NCI-H748 (cell line): ENCODE data around the gene TTC7B.

Experiments used
- DNase-seq: peaks from one replicate; lab custom pipeline; 2025; ENCODE audit not compliant: unreplicated experiment; lab: John Stamatoyannopoulos, UW

The TTC7B gene

GRCh38 chr14:90580377-90581335 lies 235.6 kb downstream of the TTC7B start:
- DNase-seq = no peak

- DNase-seq = no peak
Observed at GRCh38 chr14:90579816-90580215, 236.4 kb downstream of the TTC7B start.

GRCh38 chr14:90579088-90579487 lies 237.1 kb downstream of the TTC7B start:
- no peak for DNase-seq

DNA sequence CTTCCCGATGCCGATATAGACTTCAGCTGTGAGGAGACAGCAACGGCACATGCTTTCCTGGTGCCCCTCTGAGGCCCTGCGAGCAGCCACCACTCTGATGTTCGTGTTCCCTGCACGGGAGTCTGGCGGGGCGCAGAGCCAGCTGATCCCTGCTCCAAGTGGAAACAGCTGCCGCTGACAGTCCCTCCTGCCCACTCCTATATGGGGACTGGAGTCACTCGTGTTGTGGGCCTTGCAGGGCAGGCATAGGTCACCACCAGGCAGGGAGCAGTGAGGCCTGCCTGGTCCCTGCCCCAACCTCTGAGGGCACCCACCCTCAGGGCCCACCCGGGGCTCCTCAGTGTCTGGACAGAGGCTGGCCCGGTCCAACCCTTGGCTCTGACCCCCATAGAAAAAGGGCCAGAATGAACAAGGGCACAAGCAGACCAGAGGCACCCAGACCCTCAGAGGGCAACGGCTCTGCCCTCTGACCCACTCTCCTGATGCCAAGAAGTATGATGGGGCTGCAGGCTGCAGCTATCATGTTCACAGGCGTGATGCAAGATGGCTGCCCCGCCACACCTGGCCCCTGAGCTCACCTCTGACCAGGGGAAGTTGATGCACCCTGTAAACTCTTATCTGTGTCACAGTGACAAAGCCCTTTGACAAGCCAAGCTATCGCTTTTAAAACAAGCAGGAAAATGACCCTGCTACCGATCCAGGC lies 237.8 kb downstream of the TTC7B start:
- DNase-seq = no peak

DNA sequence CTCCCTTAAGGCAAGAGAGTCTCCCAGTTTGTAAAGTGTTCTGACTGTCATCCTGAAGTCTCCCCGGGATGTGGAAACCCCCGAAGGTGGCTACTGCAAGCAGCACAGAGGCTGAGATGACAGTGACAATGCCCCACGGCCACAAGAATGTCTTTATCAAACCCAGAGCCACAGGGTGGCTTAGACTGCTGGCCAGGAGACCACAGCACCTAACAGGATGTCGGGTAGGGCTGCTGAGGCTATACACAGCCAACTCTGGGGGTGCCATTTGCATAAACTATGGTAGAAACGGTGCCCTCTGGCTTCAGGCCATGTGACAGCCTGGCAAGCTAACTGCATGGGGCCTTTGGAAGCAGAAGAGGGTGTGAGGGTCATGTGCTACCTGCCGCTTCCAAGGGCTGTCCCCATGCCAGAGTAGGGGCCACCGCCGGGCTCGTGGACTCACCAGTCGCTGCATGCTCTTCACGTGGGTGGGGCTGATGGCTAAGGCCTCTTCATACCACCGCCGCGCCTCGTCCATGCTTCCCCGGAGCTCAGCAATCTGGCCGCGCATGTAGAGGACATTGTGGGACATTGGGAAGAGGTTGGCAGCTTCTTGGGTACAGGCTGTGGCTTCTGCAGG lies 238.5 kb downstream of the TTC7B start:
- DNase-seq = no peak

DNA sequence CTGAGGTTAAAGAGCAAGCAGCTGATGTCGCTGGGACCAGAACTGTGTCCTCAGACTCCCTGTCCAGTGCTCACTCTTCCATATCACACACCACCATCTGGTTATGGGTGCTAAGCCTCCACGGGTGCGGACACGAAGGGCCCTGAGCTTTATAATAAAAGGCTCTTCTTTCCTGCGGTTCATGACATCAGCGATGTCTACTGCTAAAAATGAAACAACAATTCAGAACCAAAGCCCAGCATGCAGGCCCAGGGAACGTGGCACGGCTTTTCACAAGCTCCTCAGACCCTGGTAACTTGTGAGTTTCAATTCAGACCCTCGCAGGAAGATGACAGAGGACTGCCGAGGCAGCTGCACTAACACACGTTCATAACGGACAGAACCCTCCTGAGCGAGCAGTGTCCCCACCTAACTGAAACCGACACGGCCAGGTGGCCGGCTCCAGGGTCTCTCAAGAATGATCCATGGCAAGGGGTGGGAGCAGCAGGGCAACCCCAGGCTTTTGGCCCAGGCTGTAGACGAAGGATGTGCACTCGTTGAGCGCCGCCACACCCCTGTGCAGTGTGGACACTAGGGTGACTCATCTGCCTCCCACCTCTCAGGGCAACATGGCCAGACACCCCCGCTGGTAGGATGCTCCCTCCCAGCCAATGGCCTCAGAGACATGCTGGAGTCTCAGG lies 239.1 kb downstream of the TTC7B start:
- no peak for DNase-seq

DNA sequence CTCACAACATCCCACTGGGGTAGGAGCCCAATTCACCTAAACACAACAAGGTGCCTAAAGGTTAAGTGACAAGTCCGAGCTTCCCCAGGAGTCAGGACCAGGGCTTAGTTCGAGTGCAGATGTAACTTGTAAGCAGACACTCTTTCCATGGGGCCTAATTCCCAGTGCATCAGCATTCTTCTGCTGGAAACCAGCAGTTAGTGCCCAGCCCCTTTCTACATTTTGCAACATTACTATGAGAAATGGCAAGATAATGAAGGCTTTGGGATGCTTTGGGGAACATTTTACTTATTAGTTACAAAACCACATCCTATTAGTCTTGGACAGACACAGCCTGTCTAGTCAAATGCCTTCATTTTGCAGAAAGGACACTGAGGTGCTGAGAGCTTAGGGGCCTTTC lies 239.6 kb downstream of the TTC7B start:
- no peak for DNase-seq

GRCh38 chr14:90575781-90576180 lies 240.4 kb downstream of the TTC7B start:
- no peak for DNase-seq

GRCh38 chr14:90575336-90575735 lies 240.9 kb downstream of the TTC7B start:
- DNase-seq = no peak

DNA sequence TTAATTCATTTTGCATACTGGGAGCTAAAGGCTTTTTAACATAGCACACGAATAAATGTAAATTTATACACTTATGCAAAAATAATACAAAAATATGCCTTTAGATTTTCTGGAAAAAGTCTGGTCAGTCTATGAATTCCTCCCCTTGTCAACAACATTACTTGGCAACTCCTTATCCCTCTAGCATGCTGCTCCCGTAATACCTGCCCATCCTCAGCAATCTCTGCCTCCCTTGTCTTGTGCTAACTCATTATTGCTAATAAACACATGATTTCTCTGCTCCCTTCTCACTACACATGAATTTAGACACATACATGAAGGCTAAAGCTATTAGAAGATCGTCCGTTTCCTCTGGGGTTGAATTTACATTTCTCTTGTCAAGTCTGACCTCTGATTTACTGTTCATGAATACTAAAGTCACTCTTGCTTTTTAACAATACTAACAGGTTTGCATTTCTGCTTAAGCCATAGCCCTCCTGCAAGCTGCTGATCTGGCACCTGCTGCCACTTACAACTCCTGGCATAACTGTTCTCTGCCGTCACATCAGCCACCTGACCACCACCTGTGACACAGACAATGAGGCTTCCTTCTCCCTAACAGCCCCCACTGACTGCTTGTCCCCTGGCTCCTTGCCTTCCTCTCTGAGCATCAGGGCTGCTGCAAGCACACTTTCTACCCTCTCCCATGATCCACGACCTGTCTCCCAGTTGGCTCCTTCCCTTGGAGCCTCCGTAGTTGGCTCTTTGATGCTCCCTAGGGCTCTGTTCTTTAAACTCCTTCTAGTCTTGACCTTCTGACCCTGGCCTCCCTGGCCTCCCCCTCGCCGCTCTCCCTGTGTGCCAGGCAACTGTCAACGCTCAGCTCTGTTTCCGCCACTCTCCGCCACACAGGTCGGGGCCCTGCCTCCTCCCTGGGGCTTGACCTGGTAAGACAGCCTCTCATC lies 241.8 kb downstream of the TTC7B start:
- peak; percentile 60 for DNase-seq

DNA sequence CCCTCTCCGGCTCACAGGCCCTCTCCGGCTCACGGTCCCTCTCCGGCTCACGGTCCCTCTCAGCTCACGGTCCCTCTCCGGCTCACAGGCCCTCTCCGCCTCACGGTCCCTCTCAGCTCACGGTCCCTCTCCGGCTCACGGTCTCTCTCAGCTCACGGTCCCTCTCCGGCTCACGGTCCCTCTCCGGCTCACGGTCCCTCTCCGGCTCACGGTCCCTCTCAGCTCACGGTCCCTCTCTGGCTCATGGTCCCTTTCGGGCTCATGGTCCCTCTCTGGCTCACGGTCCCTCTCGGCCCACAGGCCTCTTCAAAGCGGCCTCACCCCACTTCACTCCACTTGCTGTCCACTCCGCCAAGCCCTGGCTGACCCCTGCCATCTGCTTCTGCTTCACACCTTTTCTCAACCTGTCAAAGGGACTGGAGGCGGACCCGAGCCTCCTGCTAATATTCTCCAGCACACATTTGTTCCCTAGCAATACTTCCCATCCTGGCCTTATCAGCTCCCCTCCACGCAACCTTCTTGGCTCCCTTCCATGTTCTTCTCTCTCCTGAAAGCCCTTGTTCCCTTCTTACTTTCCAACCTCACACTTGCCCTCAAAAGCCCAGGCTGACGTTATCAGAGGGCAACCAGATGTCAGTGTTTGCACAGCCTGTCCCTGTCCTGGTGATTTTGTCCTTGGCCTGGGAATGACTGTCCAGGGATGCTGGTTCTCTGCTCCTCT lies 242.7 kb downstream of the TTC7B start:
- DNase-seq = no peak

DNA sequence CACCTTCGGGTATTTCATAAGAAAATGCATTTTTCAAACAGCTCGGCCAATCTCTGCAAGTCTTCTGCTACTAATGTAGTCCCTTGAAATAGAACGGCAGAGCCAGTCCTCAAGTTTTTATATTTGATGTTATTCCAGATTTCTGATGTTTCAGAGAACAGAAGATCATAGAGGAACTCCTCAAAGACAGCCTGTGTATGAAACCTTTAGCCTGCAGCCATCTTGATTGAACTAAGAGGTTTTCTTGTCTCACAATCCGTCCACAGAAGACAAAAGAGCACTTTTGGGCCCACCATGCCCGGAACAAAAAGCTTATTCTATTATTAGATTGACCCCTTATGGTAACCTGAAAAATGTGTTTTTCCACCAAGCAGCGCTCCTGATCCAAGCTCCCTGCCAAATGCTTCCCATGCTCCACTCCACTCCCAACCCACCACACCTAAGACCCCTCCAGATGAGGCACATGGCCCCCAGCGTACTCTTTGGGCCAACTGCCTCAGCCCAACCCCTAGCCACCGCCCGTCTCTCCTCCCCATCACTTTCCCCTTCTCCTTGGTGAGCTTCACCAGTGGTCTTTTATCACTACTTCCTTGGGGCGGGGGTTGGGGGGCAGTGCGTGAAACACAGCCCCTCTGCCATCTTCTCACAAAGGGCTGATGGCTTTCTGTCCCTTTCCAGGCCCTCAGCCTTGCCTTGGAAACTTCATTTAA lies 243.6 kb downstream of the TTC7B start:
- DNase-seq = no peak

DNA sequence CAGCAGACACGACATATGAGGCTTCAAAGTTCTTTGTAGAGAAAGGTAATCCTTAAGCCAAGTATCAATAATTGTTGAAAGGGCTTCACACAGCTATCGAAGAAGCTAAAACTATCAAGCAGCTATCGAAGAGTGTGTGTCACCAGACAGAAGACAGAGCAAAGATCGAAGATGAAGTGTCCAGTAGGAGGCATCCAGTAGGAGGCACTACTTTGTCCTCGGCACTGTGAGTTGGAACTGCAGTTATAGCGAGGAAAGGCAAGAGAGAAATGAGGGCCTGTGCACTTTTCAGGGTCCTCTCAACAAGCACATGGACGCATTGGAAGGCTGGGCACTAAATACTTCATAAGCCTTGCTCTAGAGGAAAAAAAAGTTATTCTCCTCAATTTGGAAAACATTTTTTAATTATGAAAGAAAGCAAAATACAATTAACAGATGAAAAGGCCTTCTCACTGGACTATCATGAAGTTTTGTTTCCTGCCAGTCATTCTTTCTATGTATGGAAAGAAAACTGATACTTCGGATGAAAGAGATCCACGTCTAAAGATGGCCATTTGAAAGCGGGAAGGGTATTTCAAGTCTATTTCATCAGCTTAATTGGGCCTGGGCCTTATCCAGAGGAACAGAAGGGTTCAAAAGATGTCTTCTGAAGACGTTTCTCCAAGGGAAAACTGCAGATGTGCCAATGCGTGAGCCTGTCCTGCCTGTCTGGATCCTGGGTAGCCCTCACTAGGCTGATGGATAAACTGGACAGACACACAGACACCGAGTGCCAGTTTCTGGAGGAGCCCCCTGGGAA lies 244.9 kb downstream of the TTC7B start:
- DNase-seq = no peak

DNA sequence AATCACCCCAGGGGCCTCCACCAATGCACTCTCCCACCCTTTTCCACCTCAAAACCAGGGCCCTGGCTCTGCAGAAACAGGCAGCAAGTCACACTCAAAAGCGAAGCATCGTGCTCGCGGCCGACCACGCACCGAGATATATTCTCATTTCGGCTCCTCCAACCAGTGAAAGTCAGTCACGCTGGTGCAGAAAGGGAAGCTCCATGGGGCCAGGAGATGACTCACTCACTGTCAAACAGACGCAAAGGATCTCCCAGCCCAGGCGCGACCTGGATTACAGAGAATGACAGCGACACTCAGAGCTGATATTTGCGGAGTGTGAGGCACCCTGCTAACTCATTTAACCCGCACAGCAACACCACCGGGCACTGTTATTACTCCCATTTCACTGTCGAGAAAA lies 245.8 kb downstream of the TTC7B start:
- DNase-seq = no peak

DNA sequence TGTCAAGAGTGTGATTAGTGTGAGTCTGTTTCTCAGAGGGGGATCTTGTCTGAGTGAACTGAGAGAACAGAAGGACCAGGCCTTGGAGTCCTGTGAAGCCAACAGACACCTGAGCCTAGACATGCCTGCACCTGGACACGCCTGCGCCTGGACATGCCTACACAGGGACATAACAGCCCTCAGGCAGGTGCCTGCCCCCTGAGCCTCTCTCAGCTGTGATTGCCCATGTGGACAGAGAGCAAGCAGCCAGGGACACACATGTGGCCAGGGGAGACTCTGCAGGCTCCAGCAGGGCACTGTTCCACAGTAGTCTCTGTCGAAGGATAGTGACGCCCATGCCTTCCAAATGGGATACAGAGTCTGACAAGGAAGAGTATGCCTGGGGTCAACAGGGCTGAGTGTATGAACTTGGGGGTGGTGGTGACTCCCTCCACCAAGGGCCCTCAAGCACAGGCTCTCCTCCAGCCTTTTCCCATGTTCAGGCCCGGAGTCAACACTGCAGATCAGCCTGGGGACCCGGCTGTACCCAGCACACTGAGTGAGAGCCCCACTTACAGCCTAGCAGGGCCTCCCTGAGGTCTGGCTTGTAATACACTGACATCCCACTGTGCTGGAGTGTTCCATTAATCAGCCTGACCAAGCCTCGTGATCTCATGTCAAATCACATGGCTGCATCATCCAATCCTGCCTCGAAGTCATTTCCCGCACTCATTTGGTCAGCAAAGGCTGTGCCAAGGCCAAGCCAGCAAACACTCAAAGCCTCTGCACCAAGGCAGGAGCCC lies 246.4 kb downstream of the TTC7B start:
- DNase-seq = no peak

- no peak for DNase-seq
Observed at GRCh38 chr14:90569201-90569600, 247.0 kb downstream of the TTC7B start.

GRCh38 chr14:90568405-90568804 lies 247.8 kb downstream of the TTC7B start:
- no peak for DNase-seq
